ENCODE data around the gene TAB2. TPM values are rescaled to one million over a fixed set of nuclear protein-coding genes. Genes with fewer than 3 reads are reported as not detected.

Gene TAB2
- total RNA-seq, 1 experiment from 2014 or later, result 56.7 TPM

- DNase-seq (ENCODE audit: low read depth, low spot score) (no peak), ATAC-seq (no peak)
- Histone ChIP-seq H3K4me1 (ENCODE audit: control insufficient read depth in 1 of 2, insufficient read depth in 2 of 2, low read length in 2 of 2) (peaks cover 21 to 28% of the 10 kb centered on the region in 2 experiments; a peak in 3 of 4 replicates), H3K36me3 (ENCODE audit: control insufficient read depth in 1 of 2, insufficient read depth in 2 of 2, low read length in 2 of 2) (no peaks in the 10 kb centered on the region), H3K27me3 (ENCODE audit: insufficient read depth, low read length) (0 out of 2 replicates have a peak, but pooled peaks cover 3% of the 10 kb centered on the region), H3K9me3 (ENCODE audit: control insufficient read depth in 1 of 2, insufficient read depth in 1 of 2, low read depth in 1 of 2, low read length in 2 of 2) (no peaks in the 10 kb centered on the region), H3K9ac (ENCODE audit: low read length) (peak overlapping the region; percentile 74), H3K27ac (ENCODE audit: low read depth, low read length) (no peak overlapping the region), H2AFZ (ENCODE audit: low read depth, low read length, poor library complexity, severe bottlenecking) (no peak overlapping the region), H3K4me2 (ENCODE audit: low read length) (peak overlapping the region; percentile 88), H3K4me3 (replicated peaks in 1 of 2; ENCODE audit: low read depth in 1 of 2, low read length in 2 of 2) (peak overlapping the region; percentile 69 to 82), H4K20me1 (ENCODE audit: insufficient read depth) (peaks cover 12% of the 10 kb centered on the region; the same call in 1 of the 2 replicates), H3K79me2 (ENCODE audit: insufficient read depth, low read length) (peaks cover 59% of the 10 kb centered on the region), H3K9me2 (ENCODE audit: insufficient read depth) (no peaks in the 10 kb centered on the region)
- ChIA-PET CTCF (no interaction called here), RAD21 (ENCODE audit: low non-redundant PET in 1 of 2, low total read pairs in 2 of 2, uncharacterized antibody in 2 of 2, unreplicated experiment in 2 of 2) (no interaction called here), POLR2A (no interaction called here)
- no peak for TF ChIP-seq ELF1 (IDR thresholded peaks at IDR 0.05; ENCODE audit: borderline replicate concordance, low read depth)
- TF ChIP-seq YY1 (IDR thresholded peaks at IDR 0.05; ENCODE audit: extremely low read depth, insufficient replicate concordance, low read depth, low read length), result no peak
- TF ChIP-seq CEBPB (IDR thresholded peaks at IDR 0.05; ENCODE audit: low read depth), result no peak
- TF ChIP-seq CTCF (IDR thresholded peaks at IDR 0.05 in 2 of 3, conservative IDR thresholded peaks at IDR 0.05 in 1 of 3; ENCODE audit: borderline replicate concordance in 1 of 3, insufficient read depth in 1 of 3, low read depth in 2 of 3, low read length in 2 of 3), result no peak
- TSS peak; percentile 31 for BruUV-seq (replicated peaks)
- intact Hi-C loops (cut with micrococcal nuclease), result loop anchor here (5.0 kb wide), 1 partner anchor 86 kb away; no protein-coding TSS in a partner anchor
These were observed 1.2 kb downstream of the TAB2 start for GRCh38 chr6:149318581-149319286.

- Histone ChIP-seq H2AFZ (ENCODE audit: low read depth, low read length, poor library complexity, severe bottlenecking) (no peak overlapping the region), H3K9ac (ENCODE audit: low read length) (no peak overlapping the region), H3K9me3 (ENCODE audit: control insufficient read depth in 1 of 2, insufficient read depth in 1 of 2, low read depth in 1 of 2, low read length in 2 of 2) (no peaks in the 10 kb centered on the region), H3K4me1 (ENCODE audit: control insufficient read depth in 1 of 2, insufficient read depth in 2 of 2, low read length in 2 of 2) (peaks cover 21 to 28% of the 10 kb centered on the region in 2 experiments; a peak in 3 of 4 replicates), H3K79me2 (ENCODE audit: insufficient read depth, low read length) (peaks cover 66% of the 10 kb centered on the region), H3K27me3 (ENCODE audit: insufficient read depth, low read length) (no peaks in the 10 kb centered on the region), H3K9me2 (ENCODE audit: insufficient read depth) (no peaks in the 10 kb centered on the region), H4K20me1 (ENCODE audit: insufficient read depth) (peaks cover 15% of the 10 kb centered on the region; the same call in 1 of the 2 replicates), H3K4me3 (replicated peaks in 1 of 2; ENCODE audit: low read depth in 1 of 2, low read length in 2 of 2) (no peak overlapping the region), H3K36me3 (ENCODE audit: control insufficient read depth in 1 of 2, insufficient read depth in 2 of 2, low read length in 2 of 2) (no peaks in the 10 kb centered on the region), H3K27ac (ENCODE audit: low read depth, low read length) (no peak overlapping the region), H3K4me2 (ENCODE audit: low read length) (peak overlapping the region; percentile 88)
- DNase-seq (ENCODE audit: low read depth, low spot score), result no peak
- POLR2A ChIA-PET, result no interaction called here
- no TSS peak for BruUV-seq (replicated peaks)
- ATAC-seq, result no peak
- intact Hi-C loops (cut with micrococcal nuclease), result loop anchor here (5.0 kb wide), 1 partner anchor 87 kb away; no protein-coding TSS in a partner anchor
- RAD21 ChIA-PET (ENCODE audit: low non-redundant PET in 1 of 2, low total read pairs in 2 of 2, uncharacterized antibody in 2 of 2, unreplicated experiment in 2 of 2), result no interaction called here
- CTCF ChIA-PET, result no interaction called here
- no peak for TF ChIP-seq SIN3A (IDR thresholded peaks at IDR 0.05; ENCODE audit: low read depth)
- no peak for TF ChIP-seq FOSL1 (IDR thresholded peaks at IDR 0.05; ENCODE audit: low read depth)
- no peak for TF ChIP-seq POLR2AphosphoS5 (IDR thresholded peaks at IDR 0.05; ENCODE audit: low read depth, low read length)
- no peak for TF ChIP-seq CBX3 (IDR thresholded peaks at IDR 0.05; ENCODE audit: low read depth)
- no peak for TF ChIP-seq ELF1 (IDR thresholded peaks at IDR 0.05; ENCODE audit: borderline replicate concordance, low read depth)
- no peak for TF ChIP-seq REST (IDR thresholded peaks at IDR 0.05; ENCODE audit: low read depth)
- TF ChIP-seq TCF7L2 (IDR thresholded peaks at IDR 0.05; ENCODE audit: borderline replicate concordance, extremely low read depth, insufficient read depth, insufficient read length), result no peak
- TF ChIP-seq ZNF274 (IDR thresholded peaks at IDR 0.05; ENCODE audit: low read depth, low read length), result no peak
- no peak for TF ChIP-seq SRF (IDR thresholded peaks at IDR 0.05; ENCODE audit: low read depth)
These were observed 1.9 kb downstream of the TAB2 start for GRCh38 chr6:149319422-149319821.

Data from HCT116 (cell line).